ENCODE results near the gene EIF5B. TPM values are rescaled to one million over a fixed set of nuclear protein-coding genes. Genes with fewer than 3 reads are reported as not detected.

Gene EIF5B, protein sequence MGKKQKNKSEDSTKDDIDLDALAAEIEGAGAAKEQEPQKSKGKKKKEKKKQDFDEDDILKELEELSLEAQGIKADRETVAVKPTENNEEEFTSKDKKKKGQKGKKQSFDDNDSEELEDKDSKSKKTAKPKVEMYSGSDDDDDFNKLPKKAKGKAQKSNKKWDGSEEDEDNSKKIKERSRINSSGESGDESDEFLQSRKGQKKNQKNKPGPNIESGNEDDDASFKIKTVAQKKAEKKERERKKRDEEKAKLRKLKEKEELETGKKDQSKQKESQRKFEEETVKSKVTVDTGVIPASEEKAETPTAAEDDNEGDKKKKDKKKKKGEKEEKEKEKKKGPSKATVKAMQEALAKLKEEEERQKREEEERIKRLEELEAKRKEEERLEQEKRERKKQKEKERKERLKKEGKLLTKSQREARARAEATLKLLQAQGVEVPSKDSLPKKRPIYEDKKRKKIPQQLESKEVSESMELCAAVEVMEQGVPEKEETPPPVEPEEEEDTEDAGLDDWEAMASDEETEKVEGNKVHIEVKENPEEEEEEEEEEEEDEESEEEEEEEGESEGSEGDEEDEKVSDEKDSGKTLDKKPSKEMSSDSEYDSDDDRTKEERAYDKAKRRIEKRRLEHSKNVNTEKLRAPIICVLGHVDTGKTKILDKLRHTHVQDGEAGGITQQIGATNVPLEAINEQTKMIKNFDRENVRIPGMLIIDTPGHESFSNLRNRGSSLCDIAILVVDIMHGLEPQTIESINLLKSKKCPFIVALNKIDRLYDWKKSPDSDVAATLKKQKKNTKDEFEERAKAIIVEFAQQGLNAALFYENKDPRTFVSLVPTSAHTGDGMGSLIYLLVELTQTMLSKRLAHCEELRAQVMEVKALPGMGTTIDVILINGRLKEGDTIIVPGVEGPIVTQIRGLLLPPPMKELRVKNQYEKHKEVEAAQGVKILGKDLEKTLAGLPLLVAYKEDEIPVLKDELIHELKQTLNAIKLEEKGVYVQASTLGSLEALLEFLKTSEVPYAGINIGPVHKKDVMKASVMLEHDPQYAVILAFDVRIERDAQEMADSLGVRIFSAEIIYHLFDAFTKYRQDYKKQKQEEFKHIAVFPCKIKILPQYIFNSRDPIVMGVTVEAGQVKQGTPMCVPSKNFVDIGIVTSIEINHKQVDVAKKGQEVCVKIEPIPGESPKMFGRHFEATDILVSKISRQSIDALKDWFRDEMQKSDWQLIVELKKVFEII
- total RNA-seq (2022; extraction: Qiagen RNA extraction; ENCODE audit: low read depth), result 56.9 to 83.3 TPM (median 64.4 TPM) in 5 replicates

DNA sequence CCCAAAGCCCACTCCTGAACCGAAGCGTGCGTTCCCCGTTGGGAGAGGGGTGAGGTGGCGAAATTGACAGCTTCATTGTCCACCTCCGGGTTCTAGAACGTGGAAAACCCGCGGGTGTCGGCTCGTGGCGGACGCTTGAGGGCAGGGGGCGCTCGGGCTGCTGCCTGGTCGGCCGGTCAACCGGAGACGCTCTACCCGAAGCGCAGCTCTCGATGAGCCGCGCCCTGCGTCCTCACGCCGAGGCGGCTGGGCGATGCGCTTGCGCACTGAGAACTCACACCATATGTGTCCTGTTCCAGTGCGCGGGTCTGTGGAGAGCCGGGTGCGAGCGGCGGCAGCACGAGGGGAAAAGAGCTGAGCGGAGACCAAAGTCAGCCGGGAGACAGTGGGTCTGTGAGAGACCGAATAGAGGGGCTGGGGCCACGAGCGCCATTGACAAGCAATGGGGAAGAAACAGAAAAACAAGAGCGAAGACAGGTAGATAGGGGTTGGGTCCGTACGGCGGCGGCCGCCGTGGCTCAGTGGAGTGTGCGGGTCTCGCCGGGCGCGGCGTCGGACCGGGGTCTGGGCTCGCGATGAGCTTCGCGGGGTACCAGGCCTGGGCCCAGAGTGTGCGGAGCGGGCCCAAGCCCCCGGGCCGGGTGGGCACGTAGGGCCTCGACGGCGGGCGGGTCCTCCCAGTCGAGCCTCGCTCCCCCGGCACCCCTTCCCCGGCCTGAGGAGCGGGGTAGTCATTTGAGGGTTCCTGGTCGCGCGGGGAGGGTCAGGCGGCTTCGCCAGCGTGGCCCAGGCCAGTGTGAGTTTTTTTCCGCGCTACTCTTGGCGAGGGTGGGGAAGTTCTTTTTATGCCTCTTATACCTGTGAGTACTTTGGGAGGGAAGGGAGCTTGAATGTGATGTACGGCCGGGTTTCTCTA lies at the start of gene EIF5B:
Gene EIF5B, plus strand, starts transcription at position 277 of the 916 bp plus-strand sequence. Its CDS starts 166 bp downstream, at position 443.

DNA sequence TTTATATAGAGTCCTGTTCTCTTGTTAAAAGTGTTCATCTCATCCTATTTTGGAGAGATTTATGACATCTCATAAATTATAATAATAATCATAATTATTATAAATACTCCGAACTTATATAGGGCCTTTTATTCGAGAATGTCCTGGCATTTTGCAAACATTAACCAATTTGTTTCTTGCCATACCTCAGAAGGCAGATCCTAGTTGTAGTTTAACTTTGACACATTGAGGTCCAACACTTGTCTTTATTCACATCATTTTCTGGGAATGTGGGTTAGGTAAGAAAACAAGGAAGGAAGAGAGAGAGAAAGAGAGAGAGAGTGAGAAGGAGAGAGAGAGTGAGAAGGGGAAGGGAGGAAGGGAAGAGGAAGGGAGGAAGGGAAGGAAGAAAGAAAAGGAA lies 36.1 kb upstream of the EIF5B start, which contains the start of gene LYG1:
Gene LYG1, minus strand, starts transcription at position 101 of the 400 bp plus-strand sequence. CDS start 5,527 bp downstream, outside the sequence.

DNA sequence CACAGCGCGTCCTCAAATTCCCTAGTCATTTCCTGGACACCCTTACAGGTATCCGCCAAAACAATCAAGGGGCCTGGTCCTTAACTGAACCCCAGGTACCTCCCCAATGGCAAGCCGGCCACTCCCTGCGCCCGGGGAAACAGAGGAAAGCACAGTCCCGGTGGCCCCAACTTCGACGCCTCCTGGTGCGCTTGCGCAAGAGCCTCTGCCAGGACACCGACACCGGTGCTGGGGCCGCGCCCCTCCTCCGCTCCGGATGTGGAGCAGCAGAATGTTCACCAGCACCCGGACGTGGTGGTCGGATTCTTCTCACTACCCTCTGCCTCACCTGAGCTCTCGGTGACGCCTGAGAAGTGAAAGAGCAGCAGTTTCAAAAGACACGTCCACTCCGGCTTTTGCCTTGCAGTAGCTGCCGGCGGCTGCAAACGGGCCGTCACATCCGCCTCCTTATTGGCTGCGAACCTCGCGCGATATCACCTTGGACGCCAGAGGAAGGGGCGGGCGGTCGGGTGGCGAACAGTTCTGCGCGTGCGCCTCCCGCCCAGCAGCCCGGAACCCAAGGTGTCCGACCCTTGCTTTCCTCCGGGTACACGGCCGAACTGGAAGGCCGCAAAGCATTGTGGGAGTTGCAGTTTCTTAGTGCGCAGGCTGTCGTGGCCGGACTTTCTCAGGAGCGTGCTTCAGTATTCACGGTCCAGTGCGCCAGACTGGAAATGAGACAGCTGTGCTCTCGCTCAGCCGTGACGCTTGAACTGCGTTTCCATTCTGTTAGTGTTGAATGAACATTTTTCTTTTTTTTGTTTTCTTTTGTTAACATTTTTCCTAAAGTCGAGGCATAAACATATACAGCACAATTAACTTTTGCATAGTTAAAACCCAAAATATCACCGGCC lies 1.0 kb upstream of the EIF5B start, which contains the start of gene TXNDC9:
Gene TXNDC9, minus strand, starts transcription at position 423 of the 893 bp plus-strand sequence. CDS start 3,123 bp downstream, outside the sequence.

Other genes with a start within 250 kb of the EIF5B start
- gene C2orf15, start 195.7 kb upstream of the EIF5B start, total RNA-seq (2022; extraction: Qiagen RNA extraction; ENCODE audit: low read depth), result 0.27 to 0.53 TPM (median 0.40 TPM) in 5 replicates
- gene TSGA10, start 182.4 kb upstream of the EIF5B start, total RNA-seq (2022; extraction: Qiagen RNA extraction; ENCODE audit: low read depth), result 2.8 to 6.8 TPM (median 5.1 TPM) in 5 replicates
- gene LIPT1, start 182.4 kb upstream of the EIF5B start, total RNA-seq (2022; extraction: Qiagen RNA extraction; ENCODE audit: low read depth), result 3.6 to 5.5 TPM (median 3.8 TPM) in 5 replicates
- 27.1 to 37.5 TPM (median 28.5 TPM) in 5 replicates for gene MITD1, start 156.3 kb upstream of the EIF5B start, total RNA-seq (2022; extraction: Qiagen RNA extraction; ENCODE audit: low read depth)
- gene MRPL30, start 156.2 kb upstream of the EIF5B start, total RNA-seq (2022; extraction: Qiagen RNA extraction; ENCODE audit: low read depth), result 32.4 to 72.8 TPM (median 34.5 TPM) in 5 replicates
- gene LYG2, start 81.7 kb upstream of the EIF5B start, total RNA-seq (2022; extraction: Qiagen RNA extraction; ENCODE audit: low read depth), result not detected in 5 replicates
- 1.3 to 2.0 TPM (median 1.6 TPM) in 5 replicates for gene LYG1, start 36.2 kb upstream of the EIF5B start, total RNA-seq (2022; extraction: Qiagen RNA extraction; ENCODE audit: low read depth)
- gene TXNDC9, start 1.1 kb upstream of the EIF5B start, total RNA-seq (2022; extraction: Qiagen RNA extraction; ENCODE audit: low read depth), result 37.2 to 50.7 TPM (median 39.1 TPM) in 5 replicates
- 9.7 to 14.4 TPM (median 10.8 TPM) in 5 replicates for gene REV1, start 152.6 kb downstream of the EIF5B start, total RNA-seq (2022; extraction: Qiagen RNA extraction; ENCODE audit: low read depth)